Measurements from ENCODE around the gene NAALADL2.
"Not testable (repeated sequence)": the region's sequence is repeated elsewhere in the genome, so short reads cannot be mapped to it uniquely, and the experiment has no call there.

DNA sequence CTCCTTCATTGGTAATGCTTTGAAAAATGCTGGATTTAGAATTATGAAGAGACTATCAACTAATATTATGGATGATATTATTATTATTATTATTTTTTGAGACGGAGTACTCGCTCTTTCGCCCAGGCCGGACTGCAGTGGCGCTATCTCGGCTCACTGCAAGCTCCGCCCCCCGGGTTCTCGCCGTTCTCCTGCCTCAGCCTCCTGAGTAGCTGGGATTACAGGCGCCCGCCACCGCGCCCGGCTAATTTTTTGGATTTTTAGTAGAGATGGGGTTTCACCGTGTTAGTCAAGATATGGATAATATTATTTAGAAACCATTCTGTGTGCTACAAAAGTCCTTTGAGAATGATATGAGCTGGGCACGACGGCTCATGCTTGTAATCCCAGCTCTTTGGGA lies 512.1 kb downstream of the NAALADL2 start:
- TF ChIP-seq EZH2, EZH2phosphoT487 (IDR thresholded peaks at IDR 0.05): not testable (repeated sequence)
- TF ChIP-seq, protein P1, sequence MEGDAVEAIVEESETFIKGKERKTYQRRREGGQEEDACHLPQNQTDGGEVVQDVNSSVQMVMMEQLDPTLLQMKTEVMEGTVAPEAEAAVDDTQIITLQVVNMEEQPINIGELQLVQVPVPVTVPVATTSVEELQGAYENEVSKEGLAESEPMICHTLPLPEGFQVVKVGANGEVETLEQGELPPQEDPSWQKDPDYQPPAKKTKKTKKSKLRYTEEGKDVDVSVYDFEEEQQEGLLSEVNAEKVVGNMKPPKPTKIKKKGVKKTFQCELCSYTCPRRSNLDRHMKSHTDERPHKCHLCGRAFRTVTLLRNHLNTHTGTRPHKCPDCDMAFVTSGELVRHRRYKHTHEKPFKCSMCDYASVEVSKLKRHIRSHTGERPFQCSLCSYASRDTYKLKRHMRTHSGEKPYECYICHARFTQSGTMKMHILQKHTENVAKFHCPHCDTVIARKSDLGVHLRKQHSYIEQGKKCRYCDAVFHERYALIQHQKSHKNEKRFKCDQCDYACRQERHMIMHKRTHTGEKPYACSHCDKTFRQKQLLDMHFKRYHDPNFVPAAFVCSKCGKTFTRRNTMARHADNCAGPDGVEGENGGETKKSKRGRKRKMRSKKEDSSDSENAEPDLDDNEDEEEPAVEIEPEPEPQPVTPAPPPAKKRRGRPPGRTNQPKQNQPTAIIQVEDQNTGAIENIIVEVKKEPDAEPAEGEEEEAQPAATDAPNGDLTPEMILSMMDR (IDR thresholded peaks at IDR 0.05) = not testable (repeated sequence)

All from neural progenitor cell (in vitro differentiated cells).